Measurements from ENCODE around the gene CD83.

CD83 gene

DNA sequence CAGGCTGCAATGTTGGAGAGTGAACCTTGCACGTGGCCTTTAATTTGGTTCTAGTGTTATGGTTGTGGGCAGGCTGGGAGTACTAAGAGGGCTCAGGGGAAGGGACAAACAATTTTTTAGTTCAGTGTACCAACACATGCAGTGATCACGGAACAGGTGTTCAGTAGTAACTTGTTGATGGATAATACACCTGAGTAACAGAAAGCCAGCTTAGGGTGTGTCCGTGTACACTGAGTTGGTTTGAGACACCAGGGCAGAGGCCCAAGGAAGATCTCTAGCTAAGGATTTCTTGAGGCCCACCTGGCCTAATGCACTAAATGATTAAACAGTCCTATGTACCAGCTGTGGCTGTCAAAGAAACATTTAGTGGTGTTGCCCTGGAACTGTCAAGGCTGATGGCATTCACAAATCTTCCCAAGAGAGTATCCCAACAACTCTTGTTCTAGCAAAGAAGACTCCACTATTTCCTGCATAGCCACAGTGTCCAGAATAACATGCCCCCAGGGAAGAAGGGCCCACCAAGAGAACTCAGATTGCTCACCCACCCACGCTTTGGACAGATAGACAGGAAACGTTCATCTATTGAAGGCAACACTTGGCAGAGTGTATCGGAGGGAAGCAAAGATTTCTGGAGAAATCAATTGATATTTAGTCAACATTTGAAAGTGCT, 60.0 kb downstream of the CD83 start:
- no peak overlapping the region for H3K4me3 ChIP-seq (ENCODE audit: low read depth, low read length)
- no peak for DNase-seq (ENCODE audit: low read depth)

DNA sequence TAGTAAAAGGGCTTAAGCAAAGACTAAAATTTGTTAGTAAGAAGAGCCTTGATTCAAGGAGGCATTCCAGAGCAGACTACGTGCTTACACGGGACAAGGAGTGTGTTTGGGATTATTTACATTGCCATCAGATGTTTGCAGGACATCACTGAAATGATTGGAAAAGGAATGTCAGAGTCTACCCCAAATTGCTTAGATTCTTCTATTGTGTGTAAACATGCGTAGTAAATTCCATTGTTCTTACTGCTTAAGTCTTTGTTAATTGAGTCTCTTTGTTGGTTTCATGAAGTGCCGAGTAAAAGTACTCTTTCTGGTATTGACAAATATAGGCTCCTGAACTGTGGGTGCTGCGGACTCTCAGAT, 60.5 kb downstream of the CD83 start:
- no peak overlapping the region for H3K4me3 ChIP-seq (ENCODE audit: low read depth, low read length)
- DNase-seq (ENCODE audit: low read depth) = no peak

DNA sequence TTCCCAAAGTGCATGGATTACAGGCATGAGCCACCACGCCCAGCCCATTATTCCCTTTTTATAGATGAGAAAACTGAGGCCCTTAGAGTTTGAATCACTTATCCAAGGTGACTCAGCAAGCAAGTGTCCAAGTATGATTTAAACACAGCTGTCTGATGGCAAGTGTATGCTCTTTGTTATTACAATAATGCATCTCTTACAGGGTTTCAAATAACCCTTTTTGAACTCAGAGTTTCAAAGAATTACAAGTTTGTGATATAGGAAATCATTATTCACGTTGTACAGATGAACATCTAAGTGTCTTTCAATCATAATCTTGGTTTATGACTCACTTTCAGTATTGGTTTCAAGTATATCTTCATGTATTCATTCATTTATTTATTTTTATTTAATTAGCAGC, 63.0 kb downstream of the CD83 start:
- H3K4me3 ChIP-seq (ENCODE audit: low read depth, low read length) = no peak overlapping the region
- no peak for DNase-seq (ENCODE audit: low read depth)

DNA sequence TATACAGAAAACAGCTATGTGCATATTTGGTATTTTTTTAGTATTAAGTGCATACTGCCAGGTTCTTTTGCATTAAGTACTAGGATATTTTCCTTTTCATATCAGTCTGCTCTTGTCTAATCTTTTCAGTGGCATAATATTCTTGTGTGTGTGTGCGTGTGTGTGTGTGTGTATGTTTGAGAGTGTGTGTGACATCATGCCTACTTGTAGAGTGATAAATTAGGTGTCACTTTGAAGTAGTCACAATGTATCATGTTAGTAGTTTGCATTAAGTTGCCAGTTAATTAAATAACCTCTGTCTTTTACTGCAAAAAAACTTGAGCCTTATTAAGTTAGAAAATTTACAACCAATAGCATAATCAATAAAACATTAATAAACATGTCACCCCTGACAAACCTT, 65.3 kb downstream of the CD83 start:
- DNase-seq (ENCODE audit: low read depth) = no peak
- H3K4me3 ChIP-seq (ENCODE audit: low read depth, low read length) = no peak overlapping the region
